Thyroid gland (tissue), 4 donors: ENCODE data around the gene MT3.

ENCODE experiments used
- CTCF ChIP-seq, 6 experiments: fragments of 200-600 bp in 3 of 6; fragments of 450-650 bp in 3 of 6; sonication (generic) in 3 of 6; IDR thresholded peaks; one replicate each; pipeline ENCODE4 v1.5.1; 2016 to 2019; ENCODE audit warnings: antibody characterized with exemption in 6 of 6, mild to moderate bottlenecking in 2 of 6, inconsistent platforms in 1 of 6, moderate library complexity in 1 of 6
- POLR2A ChIP-seq, 2 donors: fragments of 450-650 bp; IDR thresholded peaks; one replicate each; pipeline ENCODE4 v1.6.1; 2017; ENCODE audit warnings: antibody characterized with exemption in 2 of 2, mild to moderate bottlenecking in 2 of 2, moderate library complexity in 1 of 2

DNA sequence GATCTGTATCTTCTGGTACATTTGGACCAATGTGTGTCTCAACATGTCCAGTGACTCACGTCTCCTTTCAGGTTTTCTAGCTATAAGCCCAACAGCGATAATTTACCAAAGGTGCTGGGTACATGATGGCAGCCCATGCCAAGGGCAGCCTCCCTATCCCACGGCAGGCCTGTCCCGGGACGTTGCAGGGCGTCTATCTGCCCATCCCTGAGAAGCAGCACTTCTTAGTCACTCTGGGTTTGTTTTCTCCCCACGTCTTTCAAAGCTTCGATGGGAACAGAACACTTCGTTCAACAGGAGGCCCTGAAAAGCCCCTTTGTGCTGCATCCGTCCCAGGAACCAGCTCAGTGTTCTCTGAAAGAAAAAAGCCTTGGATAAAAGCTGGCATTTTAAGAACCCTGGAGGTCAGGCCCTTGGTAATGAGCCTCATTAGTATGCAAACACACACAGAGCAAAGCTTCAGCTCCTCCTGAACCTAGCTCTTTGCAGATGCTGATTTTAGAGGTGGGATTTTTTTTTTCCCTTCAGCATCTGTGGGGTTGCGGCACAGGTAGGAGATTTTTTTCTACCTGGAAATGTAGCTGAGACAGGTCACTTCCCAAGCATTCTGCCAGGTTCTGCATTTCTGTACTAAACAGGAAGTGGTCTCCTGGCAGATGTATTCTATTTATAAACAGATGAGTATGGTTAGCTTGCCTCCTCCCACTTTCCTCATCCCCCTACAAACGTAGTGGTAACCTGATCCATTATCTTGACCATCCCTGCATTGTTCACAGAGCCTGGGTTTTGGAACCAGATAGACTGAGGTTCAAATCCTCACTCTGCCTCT lies 42.0 kb upstream of the MT3 start:
- TF ChIP-seq CTCF (IDR thresholded peaks at IDR 0.05) (no peak), POLR2A (IDR thresholded peaks at IDR 0.05) (no peak)
